H7 (cell line): ENCODE results near the gene PDE4B. TPM values are rescaled to one million over a fixed set of nuclear protein-coding genes. Genes with fewer than 3 reads are reported as not detected.

Source experiments
- DNase-seq: peaks from one replicate; pipeline ENCODE4 v3.0.0; 2012
- H3K27me3 ChIP-seq: 2 replicates; pipeline ENCODE4 v1.6.0; 2011; ENCODE audit warnings: mild to moderate bottlenecking, low read length; ENCODE audit not compliant: control insufficient read depth, insufficient read depth
- H3K36me3 ChIP-seq: replicated peaks from 2 replicates; pipeline ENCODE4 v1.5.1; 2011; ENCODE audit warnings: low read length; ENCODE audit not compliant: control insufficient read depth, insufficient read depth
- H3K4me3 ChIP-seq: 2 replicates; pipeline ENCODE4 v1.5.1; 2011; ENCODE audit warnings: low read depth, mild to moderate bottlenecking, control low read depth, low read length, moderate library complexity; ENCODE audit not compliant: insufficient read depth
- total RNA-seq: library from RNA; depleted of rRNA; stranded (reverse); fragments of >200 nt; shearing (Covaris generic); gene quantifications from 2 replicates; pipeline ENCODE4 v1.2.3, GENCODE V29; 2014

Gene PDE4B
- total RNA-seq, 1 experiment from 2014 or later = 4.1 TPM

DNA sequence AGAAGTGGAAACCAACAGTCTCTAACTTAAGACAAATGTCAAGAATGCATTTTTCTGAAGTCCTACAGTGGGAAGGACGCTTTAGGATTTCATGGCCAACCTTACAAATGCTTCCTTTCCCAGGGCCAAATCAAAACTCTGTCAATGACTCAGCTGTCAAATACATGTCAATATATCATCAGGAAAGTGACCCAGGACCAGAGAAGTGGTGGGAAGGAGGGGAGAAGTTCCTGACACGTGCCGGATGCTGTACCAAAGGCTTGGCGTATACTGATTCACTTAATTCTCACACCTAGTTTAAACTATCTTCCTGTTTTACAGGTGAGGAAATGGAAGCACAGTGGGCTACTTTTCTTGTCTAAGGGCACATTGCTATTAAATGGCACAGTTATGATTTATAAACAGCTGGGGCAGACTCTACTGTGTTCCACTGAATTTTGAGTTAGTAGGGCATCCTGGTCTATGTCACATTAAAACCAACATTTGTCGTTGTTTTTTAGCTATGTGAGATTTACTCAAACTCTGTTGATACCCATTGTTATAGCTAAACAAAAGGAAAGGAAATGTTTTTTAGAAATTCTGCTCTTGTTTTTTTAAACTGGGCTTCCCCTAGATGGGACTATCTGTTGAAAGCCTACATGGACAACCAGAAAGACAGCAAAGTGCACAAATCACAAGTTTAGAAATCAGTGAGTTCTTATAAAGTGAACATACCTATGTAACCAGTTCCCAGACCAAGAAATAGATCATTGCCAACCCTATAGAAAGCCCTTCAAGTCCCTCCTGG, 533.1 kb downstream of the PDE4B start:
- no peak for DNase-seq
- Histone ChIP-seq H3K36me3 (no peaks in the 10 kb centered on the region), H3K4me3 (no peak overlapping the region), H3K27me3 (no peaks in the 10 kb centered on the region)

DNA sequence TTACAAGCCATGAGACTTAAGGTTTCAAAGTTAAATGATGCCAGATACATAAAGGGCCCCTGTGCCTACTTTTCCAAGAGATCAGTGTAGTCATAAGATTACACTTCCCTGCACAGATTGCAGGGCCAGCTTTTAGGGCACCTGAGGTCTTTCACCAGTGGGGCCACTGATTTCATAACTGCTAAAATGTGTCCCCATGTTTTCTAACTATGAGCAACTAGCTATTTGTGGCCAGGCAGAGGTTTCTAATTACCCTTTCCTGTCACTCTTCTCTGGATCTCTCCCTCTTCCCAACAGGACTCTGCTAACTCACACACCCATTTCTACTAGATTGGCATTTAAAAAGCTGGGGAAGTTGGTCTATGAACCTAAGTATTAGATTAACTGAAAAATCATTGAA, 534.2 kb downstream of the PDE4B start:
- DNase-seq = no peak
- no peaks in the 10 kb centered on the region for H3K36me3 ChIP-seq
- H3K4me3 ChIP-seq = no peak overlapping the region
- H3K27me3 ChIP-seq = no peaks in the 10 kb centered on the region

DNA sequence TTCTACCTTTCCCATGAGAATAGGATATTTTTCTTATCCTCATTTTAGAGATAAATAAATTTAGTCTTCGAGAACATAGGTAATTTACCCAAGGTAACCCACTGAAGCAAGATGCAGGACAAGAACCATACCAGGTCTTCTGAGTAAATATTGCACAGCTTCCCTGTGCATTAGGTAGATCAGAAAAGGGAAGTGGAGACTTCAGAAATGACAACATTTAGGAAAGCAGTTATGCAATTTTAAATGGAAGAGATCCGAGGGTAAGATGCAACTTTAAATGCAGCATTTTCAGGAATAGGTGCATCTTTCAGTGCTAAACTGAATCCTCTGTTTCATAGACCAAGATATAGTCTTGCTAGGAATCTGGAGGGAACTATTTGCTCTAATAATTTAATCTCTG, 534.9 kb downstream of the PDE4B start:
- H3K36me3 ChIP-seq = no peaks in the 10 kb centered on the region

DNA sequence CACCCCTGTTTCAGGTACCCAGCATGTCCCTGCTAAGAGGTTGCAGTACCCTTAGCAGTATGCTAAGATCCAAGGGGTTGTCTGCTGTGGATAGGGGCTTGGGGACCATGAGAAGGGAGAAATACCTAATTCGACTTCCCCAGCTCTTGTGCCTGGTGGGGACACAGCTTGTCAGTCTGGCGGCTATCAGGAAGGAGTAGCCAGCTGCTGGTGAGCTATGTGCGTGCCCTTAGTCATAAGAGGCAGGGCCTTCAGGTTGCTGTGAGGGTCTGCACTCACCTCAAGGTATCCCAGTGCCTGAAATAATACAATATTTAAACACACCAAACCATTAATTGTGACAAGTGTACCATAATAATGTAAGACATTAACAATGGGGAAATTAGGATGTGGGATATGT, 536.2 kb downstream of the PDE4B start:
- DNase-seq = no peak
- Histone ChIP-seq H3K36me3 (no peaks in the 10 kb centered on the region), H3K27me3 (no peaks in the 10 kb centered on the region), H3K4me3 (no peak overlapping the region)

More for the DNA sequence above, 534.9 kb downstream of the PDE4B start:
- no peak overlapping the region for H3K4me3 ChIP-seq
- no peak for DNase-seq
- H3K27me3 ChIP-seq = no peaks in the 10 kb centered on the region

DNA sequence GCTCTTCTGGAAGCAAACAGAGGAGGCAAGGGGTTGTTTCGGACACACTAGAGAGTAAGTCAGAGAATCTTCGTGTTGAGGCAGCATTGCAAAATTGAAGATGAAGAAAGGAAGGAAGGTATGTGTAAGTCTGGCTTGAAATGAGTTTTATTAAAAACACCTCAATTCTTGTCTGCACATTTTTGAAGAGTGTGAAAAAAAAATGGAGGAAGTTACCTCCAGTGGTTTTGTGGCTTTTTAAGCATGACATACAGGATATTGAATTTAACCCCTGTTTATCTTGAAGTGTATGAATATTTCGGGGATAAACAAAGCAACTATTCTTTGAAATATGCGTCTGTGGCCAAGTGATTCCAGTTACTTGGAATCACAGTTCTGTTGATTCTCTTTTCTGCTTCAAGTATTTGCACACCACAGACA, 538.0 kb downstream of the PDE4B start:
- no peak for DNase-seq
- Histone ChIP-seq H3K27me3 (no peaks in the 10 kb centered on the region), H3K36me3 (no peaks in the 10 kb centered on the region), H3K4me3 (no peak overlapping the region)

DNA sequence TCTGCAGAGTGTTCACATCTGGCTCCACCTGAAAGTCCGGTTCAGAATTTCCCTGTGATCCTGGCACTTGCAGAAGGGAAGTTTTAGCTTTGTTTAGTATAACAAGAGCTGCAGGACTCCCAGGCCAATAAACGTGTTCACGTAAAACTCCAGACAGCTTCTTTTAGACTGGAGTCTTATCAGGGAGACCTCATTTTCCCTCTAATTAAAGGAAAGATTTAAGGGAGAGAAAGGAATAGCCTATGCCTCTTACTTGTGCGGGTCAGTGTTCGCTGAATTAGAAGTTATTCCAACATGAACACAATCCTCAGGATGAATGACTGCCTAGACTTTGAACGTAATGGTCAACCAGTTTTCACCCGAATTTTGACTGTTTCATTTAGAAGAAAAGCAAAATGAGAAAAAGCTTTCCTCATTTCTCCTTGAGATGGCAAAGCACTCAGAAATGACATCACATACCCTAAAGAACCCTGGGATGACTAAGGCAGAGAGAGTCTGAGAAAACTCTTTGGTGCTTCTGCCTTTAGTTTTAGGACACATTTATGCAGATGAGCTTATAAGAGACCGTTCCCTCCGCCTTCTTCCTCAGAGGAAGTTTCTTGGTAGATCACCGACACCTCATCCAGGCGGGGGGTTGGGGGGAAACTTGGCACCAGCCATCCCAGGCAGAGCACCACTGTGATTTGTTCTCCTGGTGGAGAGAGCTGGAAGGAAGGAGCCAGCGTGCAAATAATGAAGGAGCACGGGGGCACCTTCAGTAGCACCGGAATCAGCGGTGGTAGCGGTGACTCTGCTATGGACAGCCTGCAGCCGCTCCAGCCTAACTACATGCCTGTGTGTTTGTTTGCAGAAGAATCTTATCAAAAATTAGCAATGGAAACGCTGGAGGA, 539.2 kb downstream of the PDE4B start:
- Histone ChIP-seq H3K4me3 (peak overlapping the region; percentile 39), H3K27me3 (no peaks in the 10 kb centered on the region), H3K36me3 (no peaks in the 10 kb centered on the region)
- peak; percentile 33 for DNase-seq

DNA sequence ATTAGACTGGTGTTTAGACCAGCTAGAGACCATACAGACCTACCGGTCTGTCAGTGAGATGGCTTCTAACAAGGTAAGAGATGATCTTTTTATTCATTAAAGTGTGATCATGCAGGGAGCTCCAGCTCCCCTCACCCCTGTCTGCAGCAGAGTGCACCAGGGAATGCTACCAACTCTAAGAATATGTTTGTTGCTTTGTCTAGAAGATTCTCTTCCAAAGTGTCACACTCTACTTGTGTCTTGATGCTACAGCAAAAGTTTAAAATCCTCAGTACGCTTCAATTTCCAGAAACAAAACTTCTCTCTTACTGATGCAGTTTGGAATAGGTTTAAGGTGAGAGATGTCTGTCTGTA, 539.8 kb downstream of the PDE4B start:
- no peaks in the 10 kb centered on the region for H3K36me3 ChIP-seq

DNA sequence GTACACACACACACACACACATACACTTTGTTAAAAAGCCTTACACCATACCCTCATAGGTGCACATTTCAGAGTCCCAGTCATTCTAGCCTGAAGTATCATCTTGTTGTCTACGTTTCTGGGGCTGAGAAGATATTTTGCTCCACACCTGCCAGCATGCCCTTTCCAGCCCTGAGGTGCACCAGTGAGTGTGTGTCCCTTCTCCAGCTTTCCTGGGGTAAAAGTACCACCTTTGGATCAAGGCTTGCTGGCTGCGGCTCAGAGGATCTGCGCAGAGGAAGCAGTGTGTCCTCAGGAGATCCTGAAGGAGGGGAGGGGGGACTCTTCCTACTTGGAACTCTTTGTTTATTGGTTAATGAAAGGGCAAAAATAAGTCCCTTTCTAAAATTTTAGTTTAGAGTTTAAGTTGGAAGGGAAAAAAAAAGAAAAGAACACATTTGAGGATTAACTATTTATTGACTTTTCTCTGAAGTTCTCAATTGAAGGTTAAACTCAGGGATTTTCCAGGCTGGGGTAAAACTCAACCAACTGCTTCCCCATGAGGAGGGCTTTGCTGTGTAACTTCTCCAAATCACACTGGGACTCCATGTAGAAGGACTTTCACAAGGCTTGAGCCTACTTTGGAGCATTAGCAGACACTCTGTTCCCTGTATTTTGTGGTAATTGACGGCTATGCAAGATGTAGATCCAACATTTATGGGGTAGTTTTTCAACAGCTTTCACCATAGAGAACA, 540.9 kb downstream of the PDE4B start:
- DNase-seq = no peak
- H3K27me3 ChIP-seq = no peaks in the 10 kb centered on the region
- peak overlapping the region; percentile 32; the same call in 1 of the 2 replicates for H3K4me3 ChIP-seq
- no peaks in the 10 kb centered on the region for H3K36me3 ChIP-seq

More for the DNA sequence above, 539.8 kb downstream of the PDE4B start:
- DNase-seq = no peak
- no peaks in the 10 kb centered on the region for H3K27me3 ChIP-seq
- H3K4me3 ChIP-seq = peak overlapping the region; percentile 39

DNA sequence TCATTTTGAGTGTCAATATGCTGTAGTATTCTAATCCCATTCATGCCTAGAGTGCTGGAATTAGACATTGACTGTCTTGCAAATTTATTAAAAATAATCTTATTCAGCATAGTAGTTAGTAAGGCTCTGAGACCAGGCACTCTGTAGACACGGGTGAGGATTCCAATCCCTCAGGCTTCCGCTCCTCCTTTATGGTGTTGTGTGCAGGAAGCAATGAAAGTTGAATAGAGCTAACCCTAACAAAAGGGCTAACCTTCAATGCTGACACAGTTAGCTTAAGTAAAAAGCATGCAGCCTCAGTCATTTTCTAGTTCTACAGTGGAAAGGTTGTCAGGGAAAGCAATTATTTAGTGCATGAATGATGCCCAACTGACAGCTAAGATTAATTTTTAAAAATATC, 541.6 kb downstream of the PDE4B start:
- no peaks in the 10 kb centered on the region for H3K36me3 ChIP-seq
- H3K27me3 ChIP-seq = no peaks in the 10 kb centered on the region
- no peak for DNase-seq
- no peak overlapping the region for H3K4me3 ChIP-seq

DNA sequence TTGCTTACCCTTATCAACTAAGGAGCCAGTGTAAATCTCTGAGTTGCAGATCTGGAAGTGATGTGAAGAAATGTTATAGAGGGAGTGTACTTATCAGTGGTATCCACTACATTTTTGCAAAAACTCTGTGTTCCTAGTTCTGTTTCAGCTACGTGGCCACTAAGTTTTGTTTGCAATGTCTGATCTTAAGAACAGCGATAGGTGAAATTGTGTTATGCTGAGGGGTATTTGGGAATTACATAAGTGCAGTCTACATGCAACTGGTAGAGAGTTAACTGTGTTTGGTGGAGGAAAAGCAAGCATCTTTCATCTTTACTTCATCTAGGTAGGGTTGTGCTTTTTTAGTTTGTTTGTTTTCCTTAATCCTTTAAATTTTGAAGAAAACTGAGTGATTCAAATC, 542.4 kb downstream of the PDE4B start:
- Histone ChIP-seq H3K27me3 (no peaks in the 10 kb centered on the region), H3K36me3 (no peaks in the 10 kb centered on the region), H3K4me3 (no peak overlapping the region)
- DNase-seq = no peak

DNA sequence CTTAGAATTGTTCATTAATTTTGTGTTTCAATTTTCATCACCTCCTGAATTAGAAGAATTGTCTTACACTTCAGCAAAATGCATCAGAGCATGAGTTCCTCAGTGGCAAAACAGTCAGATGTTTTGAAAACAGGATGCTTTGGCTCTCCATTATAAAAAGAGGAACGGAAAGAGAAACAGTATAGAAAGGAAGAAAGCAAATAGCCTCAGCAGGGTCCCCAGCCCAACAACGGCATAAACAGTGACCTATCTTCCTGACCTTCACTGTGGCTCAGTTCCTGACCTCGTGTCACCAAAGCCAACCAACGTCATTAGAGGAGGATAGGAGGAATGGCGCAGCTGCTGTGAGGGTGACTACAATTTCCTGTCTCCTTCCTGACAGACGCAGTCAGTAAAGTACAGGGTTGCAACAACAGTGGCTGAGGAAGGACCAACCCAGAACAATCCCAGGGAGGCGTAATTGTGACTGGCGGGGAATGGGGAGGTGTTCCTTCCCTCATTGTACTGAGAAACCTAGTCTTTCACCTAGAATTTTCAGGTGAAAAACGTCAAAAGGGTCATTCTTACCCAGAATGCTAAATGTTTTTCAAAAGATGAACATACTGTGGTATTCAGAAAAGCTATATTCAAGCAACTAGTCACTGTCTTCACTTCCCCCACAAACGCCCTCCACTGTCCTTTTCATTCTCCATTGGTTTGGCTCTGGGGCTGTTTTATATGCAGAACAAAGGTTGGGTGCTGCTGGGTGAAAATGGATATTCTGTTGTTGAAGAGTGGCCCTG, 543.4 kb downstream of the PDE4B start:
- no peak for DNase-seq
- H3K4me3 ChIP-seq = no peak overlapping the region

DNA sequence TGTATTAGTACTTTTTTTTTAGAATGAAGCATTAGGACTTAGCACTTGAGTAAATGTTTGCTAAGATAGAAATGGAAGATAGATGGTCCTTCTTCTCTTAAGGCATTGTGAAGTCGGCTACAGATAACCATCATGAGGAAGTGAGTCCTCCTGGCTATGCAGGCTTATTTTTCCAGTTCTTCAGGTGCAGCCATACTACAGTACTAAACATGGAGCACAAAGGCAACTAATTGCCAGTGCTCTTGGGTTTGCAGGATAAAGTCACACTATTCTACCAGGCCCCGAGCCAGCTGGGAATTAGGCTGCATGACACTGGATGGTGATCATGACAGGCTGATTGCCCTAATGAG, 543.9 kb downstream of the PDE4B start:
- DNase-seq = no peak
- Histone ChIP-seq H3K36me3 (no peaks in the 10 kb centered on the region), H3K27me3 (no peaks in the 10 kb centered on the region)

More for the DNA sequence above, 543.4 kb downstream of the PDE4B start:
- H3K27me3 ChIP-seq = no peaks in the 10 kb centered on the region
- H3K36me3 ChIP-seq = no peaks in the 10 kb centered on the region

DNA sequence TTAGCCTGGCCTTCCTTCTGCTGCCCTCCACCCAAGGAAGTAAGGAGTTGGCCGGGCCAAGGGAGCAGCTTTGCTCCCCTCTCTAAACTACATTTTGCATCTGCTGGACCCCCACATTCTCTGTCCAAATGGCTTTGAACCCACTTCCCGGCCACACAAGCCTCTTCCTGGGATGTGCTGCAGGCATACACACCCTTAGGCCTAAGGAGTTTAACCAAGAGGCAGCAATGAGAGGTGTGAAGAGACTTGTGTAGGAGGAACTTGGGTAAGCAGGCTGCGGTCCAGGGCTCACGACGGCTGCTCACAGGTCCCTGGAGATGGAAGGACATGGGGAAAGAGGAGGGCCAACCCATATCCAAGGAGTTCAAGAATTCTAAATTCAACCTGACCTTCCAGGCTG, 544.6 kb downstream of the PDE4B start:
- H3K36me3 ChIP-seq = no peaks in the 10 kb centered on the region
- DNase-seq = no peak
- H3K4me3 ChIP-seq = no peak overlapping the region
- no peaks in the 10 kb centered on the region for H3K27me3 ChIP-seq

More for the DNA sequence above, 543.9 kb downstream of the PDE4B start:
- no peak overlapping the region for H3K4me3 ChIP-seq

DNA sequence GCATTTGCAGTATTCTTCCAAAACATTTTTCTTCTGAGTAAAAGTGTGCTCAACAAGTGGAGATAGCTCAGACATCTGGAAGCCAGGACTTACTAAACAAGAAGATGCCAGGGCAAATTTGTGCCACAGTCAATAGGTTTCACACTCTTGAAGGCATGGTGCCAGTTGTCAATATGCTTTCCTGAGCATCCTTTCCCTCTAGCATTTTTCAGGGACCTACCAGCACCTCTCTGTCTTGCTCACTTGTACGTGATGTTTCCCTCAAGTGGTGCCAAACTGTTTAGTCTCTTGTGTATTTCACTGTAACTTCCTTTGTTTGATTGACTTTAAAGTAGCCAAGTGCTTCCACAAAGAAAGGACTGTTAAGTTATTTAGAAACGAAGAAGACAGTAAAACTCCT, 547.2 kb downstream of the PDE4B start:
- no peak for DNase-seq
- no peaks in the 10 kb centered on the region for H3K36me3 ChIP-seq
- H3K27me3 ChIP-seq = no peaks in the 10 kb centered on the region
- H3K4me3 ChIP-seq = no peak overlapping the region
